GM18873 (cell line): ENCODE results near the gene RHBDD2.

Source experiments
- ATAC-seq: cut with Tn5 transposase; IDR thresholded peaks from one replicate; pipeline ENCODE4 v1.9.1; 2021; ENCODE audit warnings: mild to moderate bottlenecking, moderate library complexity, moderate number of reproducible peaks; ENCODE audit not compliant: unreplicated experiment, low FRiP score

The RHBDD2 gene

GRCh38 chr7:75915416-75916156 lies 36.8 kb downstream of the RHBDD2 start:
- ATAC-seq, result no peak

GRCh38 chr7:75916259-75916658 lies 37.4 kb downstream of the RHBDD2 start:
- ATAC-seq, result no peak

- ATAC-seq, result no peak
Observed at GRCh38 chr7:75916685-75917634, 38.1 kb downstream of the RHBDD2 start.

- ATAC-seq, result no peak
Observed at GRCh38 chr7:75920431-75921161, 41.8 kb downstream of the RHBDD2 start.

GRCh38 chr7:75921479-75921878 lies 42.6 kb downstream of the RHBDD2 start:
- ATAC-seq, result no peak

GRCh38 chr7:75922966-75923603 lies 44.3 kb downstream of the RHBDD2 start:
- no peak for ATAC-seq

GRCh38 chr7:75924256-75924655 lies 45.4 kb downstream of the RHBDD2 start:
- ATAC-seq, result no peak

GRCh38 chr7:75924889-75925288 lies 46.1 kb downstream of the RHBDD2 start:
- ATAC-seq, result no peak

GRCh38 chr7:75925717-75926435 lies 47.0 kb downstream of the RHBDD2 start:
- ATAC-seq, result no peak

GRCh38 chr7:75928568-75928914 lies 49.7 kb downstream of the RHBDD2 start:
- ATAC-seq, result peak; percentile 59

GRCh38 chr7:75931680-75932079 lies 52.8 kb downstream of the RHBDD2 start:
- ATAC-seq, result no peak

- ATAC-seq, result no peak
Observed at GRCh38 chr7:75937958-75938786, 59.3 kb downstream of the RHBDD2 start.
